IMR-90 (cell line): ENCODE results near the gene CHRD. TPM values are rescaled to one million over a fixed set of nuclear protein-coding genes. Genes with fewer than 3 reads are reported as not detected.

ENCODE experiments used
- ATAC-seq: fragments of 200-7000 bp; cut with Tn5 transposase; 2 replicates; pipeline ENCODE4 v1.9.1; 2020; ENCODE audit warnings: low read depth, mild to moderate bottlenecking, moderate library complexity
- BruUV-seq: library from RNA; stranded (reverse); fragments of 400-500 nt; replicated peaks from 2 replicates; lab custom pipeline; 2021; lab: Mats Ljungman, UMichigan
- CTCF ChIA-PET: fragments of 300-600 bp; formaldehyde crosslinking; extraction: SDS; loops from one replicate; lab custom pipeline; 2021; ENCODE audit warnings: antibody characterized with exemption; lab: Yijun Ruan, JAX
- POLR2A ChIA-PET: fragments of 300-600 bp; sonication (Branson Sonifier 250); formaldehyde crosslinking; loops from one replicate; lab custom pipeline; 2022; ENCODE audit warnings: antibody characterized with exemption; ENCODE audit not compliant: unreplicated experiment; lab: Charles Lee
- DNase-seq: peaks from one replicate; pipeline ENCODE4 v3.0.0; 2013
- H2AFZ ChIP-seq: replicated peaks from 2 replicates; pipeline ENCODE3; 2013; ENCODE audit warnings: low read length, mild to moderate bottlenecking; ENCODE audit not compliant: poor library complexity
- H2AK5ac ChIP-seq: 2 replicates; pipeline ENCODE4 v1.6.1; 2013; ENCODE audit warnings: low read depth, low read length, inconsistent platforms
- H2AK9ac ChIP-seq: replicated peaks from 2 replicates; pipeline ENCODE3; 2013; ENCODE audit warnings: mild to moderate bottlenecking, low read depth, low read length, moderate library complexity; ENCODE audit not compliant: poor library complexity
- H2BK120ac ChIP-seq: 2 replicates; pipeline ENCODE4 v1.6.1; 2013; ENCODE audit warnings: low read depth, low read length, inconsistent platforms
- H2BK15ac ChIP-seq: 3 replicates; pipeline ENCODE4 v1.6.1; 2013; ENCODE audit warnings: low read depth, low read length, inconsistent platforms
- H2BK20ac ChIP-seq: 2 replicates; pipeline ENCODE4 v1.6.1; 2013; ENCODE audit warnings: low read depth, mild to moderate bottlenecking, inconsistent platforms, low read length, moderate library complexity
- H2BK5ac ChIP-seq: 2 replicates; pipeline ENCODE4 v1.6.1; 2013; ENCODE audit warnings: mild to moderate bottlenecking, low read depth, low read length, inconsistent platforms; ENCODE audit not compliant: poor library complexity, severe bottlenecking
- H3K14ac ChIP-seq: replicated peaks from 2 replicates; pipeline ENCODE4 v1.6.1; 2013; ENCODE audit warnings: low read depth, low read length, inconsistent platforms
- H3K18ac ChIP-seq: 2 replicates; pipeline ENCODE4 v1.6.1; 2013; ENCODE audit warnings: low read depth, low read length, control low read depth
- H3K23ac ChIP-seq: 2 replicates; pipeline ENCODE4 v1.6.1; 2013; ENCODE audit warnings: low read depth, low read length, inconsistent platforms
- H3K27ac ChIP-seq: 2 replicates; pipeline ENCODE4 v1.5.1; 2013; ENCODE audit warnings: mild to moderate bottlenecking, control low read depth, low read length; ENCODE audit not compliant: insufficient read depth
- H3K27me3 ChIP-seq: 2 replicates; pipeline ENCODE4 v1.6.1; 2013; ENCODE audit warnings: low read length; ENCODE audit not compliant: control insufficient read depth, insufficient read depth
- H3K36me3 ChIP-seq: 2 replicates; pipeline ENCODE4 v1.6.1; 2013; ENCODE audit warnings: low read length, mixed read lengths; ENCODE audit not compliant: control insufficient read depth, insufficient read depth
- H3K4ac ChIP-seq: 2 replicates; pipeline ENCODE4 v1.6.1; 2013; ENCODE audit warnings: low read depth, low read length, inconsistent platforms
- H3K4me1 ChIP-seq: 2 replicates; pipeline ENCODE4 v1.6.1; 2013; ENCODE audit warnings: low read length, mixed read lengths; ENCODE audit not compliant: control insufficient read depth, insufficient read depth
- H3K4me2 ChIP-seq: 2 replicates; pipeline ENCODE4 v1.6.1; 2013; ENCODE audit warnings: low read depth, mild to moderate bottlenecking, control low read depth, low read length, moderate library complexity
- H3K4me3 ChIP-seq: 2 replicates; pipeline ENCODE4 v1.5.1; 2013; ENCODE audit warnings: low read depth, mild to moderate bottlenecking, control low read depth, low read length, moderate library complexity; ENCODE audit not compliant: insufficient read depth
- H3K56ac ChIP-seq: 2 replicates; pipeline ENCODE4 v1.6.1; 2013; ENCODE audit warnings: low read length, inconsistent platforms; ENCODE audit not compliant: insufficient read depth; ENCODE audit errors: extremely low read depth
- H3K79me1 ChIP-seq, 2 experiments: 2 replicates each; pipeline ENCODE4 v1.6.1; 2013; ENCODE audit warnings: low read length in 2 of 2, inconsistent platforms in 1 of 2, low read depth in 1 of 2
- H3K9ac ChIP-seq: 2 replicates; pipeline ENCODE4 v1.6.1; 2013; ENCODE audit warnings: low read depth, low read length, control low read depth
- H3K9me1 ChIP-seq: 2 replicates; pipeline ENCODE4 v1.6.1; 2013; ENCODE audit warnings: low read length, inconsistent platforms; ENCODE audit not compliant: insufficient read depth
- H3K9me3 ChIP-seq: 2 replicates; pipeline ENCODE4 v1.6.1; 2013; ENCODE audit warnings: low read length; ENCODE audit not compliant: control insufficient read depth, insufficient read depth
- H4K20me1 ChIP-seq: 2 replicates; pipeline ENCODE4 v1.6.1; 2013; ENCODE audit warnings: low read length, inconsistent platforms; ENCODE audit not compliant: insufficient read depth
- H4K5ac ChIP-seq: 2 replicates; pipeline ENCODE4 v1.6.1; 2013; ENCODE audit warnings: mild to moderate bottlenecking, low read depth, low read length, control low read depth
- H4K8ac ChIP-seq, 2 experiments: 2 replicates each; pipeline ENCODE4 v1.6.1; 2013; ENCODE audit warnings: low read depth in 2 of 2, low read length in 2 of 2, control low read depth in 1 of 2, inconsistent platforms in 1 of 2
- H4K91ac ChIP-seq: 2 replicates; pipeline ENCODE4 v1.6.1; 2013; ENCODE audit warnings: low read depth, low read length, inconsistent platforms; ENCODE audit not compliant: insufficient read depth
- BHLHE40 ChIP-seq: fragments of 150-350 bp; IDR thresholded peaks from 2 replicates; pipeline ENCODE4 v1.6.1; 2016; ENCODE audit warnings: mild to moderate bottlenecking, low read depth, low read length
- CEBPB ChIP-seq: IDR thresholded peaks from 2 replicates; pipeline ENCODE4 v1.6.1; 2012; ENCODE audit warnings: low read depth, low read length, improper control_type of control experiment
- CHD1 ChIP-seq: IDR thresholded peaks from 2 replicates; pipeline ENCODE4 v1.6.1; 2012; ENCODE audit warnings: low read depth, low read length, improper control_type of control experiment
- FOS ChIP-seq: fragments of 150-350 bp; IDR thresholded peaks from 2 replicates; pipeline ENCODE4 v1.6.1; 2016; ENCODE audit warnings: low read depth, low read length
- MAFK ChIP-seq: IDR thresholded peaks from 2 replicates; pipeline ENCODE4 v1.6.1; 2012; ENCODE audit warnings: low read depth, low read length, improper control_type of control experiment
- MAZ ChIP-seq: IDR thresholded peaks from 2 replicates; pipeline ENCODE4 v1.6.1; 2012; ENCODE audit warnings: low read depth, mild to moderate bottlenecking, low read length, improper control_type of control experiment, moderate library complexity, borderline replicate concordance
- MXI1 ChIP-seq: IDR thresholded peaks from 2 replicates; pipeline ENCODE4 v1.6.1; 2012; ENCODE audit warnings: low read depth, mild to moderate bottlenecking, low read length, moderate library complexity, borderline replicate concordance
- NFE2L2 ChIP-seq: fragments of 150-350 bp; IDR thresholded peaks from 2 replicates; pipeline ENCODE4 v1.6.1; 2016; ENCODE audit warnings: low read depth, mild to moderate bottlenecking, low read length
- POLR2A ChIP-seq: IDR thresholded peaks from 2 replicates; pipeline ENCODE4 v1.6.1; 2012; ENCODE audit warnings: mild to moderate bottlenecking, low read depth, low read length
- RAD21 ChIP-seq: IDR thresholded peaks from 2 replicates; pipeline ENCODE4 v1.6.1; 2012; ENCODE audit warnings: low read length, improper control_type of control experiment
- RCOR1 ChIP-seq: IDR thresholded peaks from 2 replicates; pipeline ENCODE4 v1.6.1; 2012; ENCODE audit warnings: mild to moderate bottlenecking, low read length, improper control_type of control experiment; ENCODE audit not compliant: insufficient replicate concordance
- RFX5 ChIP-seq: IDR thresholded peaks from 2 replicates; pipeline ENCODE4 v1.8.0; 2012; ENCODE audit warnings: low read depth, mild to moderate bottlenecking, low read length, moderate library complexity
- SMC3 ChIP-seq: fragments of 150-350 bp; IDR thresholded peaks from 2 replicates; pipeline ENCODE4 v1.6.1; 2016; ENCODE audit warnings: low read depth, mild to moderate bottlenecking, antibody characterized with exemption, low read length, moderate library complexity
- WGBS, 2 experiments: methylation state at CpG; one replicate each; pipeline versions ENCODE4 v1.1.5 to v1.1.7; 2013; ENCODE audit warnings: missing lambda C conversion rate in 2 of 2; ENCODE audit not compliant: insufficient read length in 1 of 2; ENCODE audit errors: extremely low coverage in 2 of 2; 5-methylcytosine and 5-hydroxymethylcytosine counted together
- dilution Hi-C: fragments of 300-500 bp; cut with HindIII; formaldehyde crosslinking; loops from one replicate; pipeline ENCODE4 v1.14.3; 2018; ENCODE audit warnings: low sequenced_read_pairs; ENCODE audit not compliant: unreplicated experiment
- in situ Hi-C: fragments of 300-500 bp; cut with MboI; formaldehyde crosslinking; loops from 3 replicates; pipeline ENCODE4 v1.14.3; 2019; ENCODE audit warnings: low sequenced_read_pairs, inconsistent platforms, mixed read lengths
- intact Hi-C: fragments of 100-400 bp; cut with micrococcal nuclease; formaldehyde crosslinking; loops from 2 replicates; pipeline ENCODE4 v1.10.0; 2022
- polyA plus RNA-seq, 3 experiments: library from polyadenylated mRNA; depleted of rRNA; stranded (reverse); fragments of >200 nt; gene quantifications; 2 replicates each; pipeline ENCODE4 v1.2.3, GENCODE V29; 2012; ENCODE audit warnings: low replicate concordance in 1 of 3
- total RNA-seq: library from RNA; depleted of rRNA; stranded (reverse); fragments of >200 nt; gene quantifications from 2 replicates; pipeline ENCODE4 v1.2.3, GENCODE V29; 2012
- TF ChIP-seq, protein P1 (sequence below): conservative IDR thresholded peaks from 2 replicates; pipeline ENCODE4 v1.5.1; 2012; ENCODE audit warnings: mild to moderate bottlenecking, low read depth, low read length, improper control_type of control experiment
- TF ChIP-seq, protein P2 (sequence below): fragments of 150-350 bp; IDR thresholded peaks from 2 replicates; pipeline ENCODE4 v1.6.1; 2016; ENCODE audit warnings: low read depth, mild to moderate bottlenecking, low read length, moderate library complexity, borderline replicate concordance
- TF ChIP-seq, protein P3 (sequence below): fragments of 150-350 bp; IDR thresholded peaks from 2 replicates; pipeline ENCODE4 v1.6.1; 2017; ENCODE audit warnings: mild to moderate bottlenecking, antibody characterized with exemption, low read length, low read depth

The CHRD gene
- total and polyA plus RNA-seq, 2 of the 4 experiments (the other 2 are of a cell fraction), result under 0.01 to 0.09 TPM

DNA sequence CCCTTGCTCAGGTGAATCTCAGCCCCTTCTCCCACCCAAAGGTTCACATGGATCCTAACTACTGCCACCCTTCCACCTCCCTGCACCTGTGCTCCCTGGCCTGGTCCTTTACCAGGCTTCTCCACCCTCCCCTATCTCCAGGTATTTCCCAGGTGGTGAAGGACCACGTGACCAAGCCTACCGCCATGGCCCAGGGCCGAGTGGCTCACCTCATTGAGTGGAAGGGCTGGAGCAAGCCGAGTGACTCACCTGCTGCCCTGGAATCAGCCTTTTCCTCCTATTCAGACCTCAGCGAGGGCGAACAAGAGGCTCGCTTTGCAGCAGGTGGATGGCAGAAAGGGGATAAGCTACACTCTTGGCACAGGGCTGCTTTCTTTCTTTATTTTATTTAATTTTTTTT is 37.9 kb upstream of the CHRD start:
- no peak overlapping the region for H2BK20ac ChIP-seq
- no peak overlapping the region for H2BK5ac ChIP-seq
- H4K5ac ChIP-seq, result no peak overlapping the region
- H2AK9ac ChIP-seq, result no peak overlapping the region
- no peak overlapping the region for H3K18ac ChIP-seq
- no peak overlapping the region for H2AFZ ChIP-seq
- BruUV-seq, result no TSS peak
- ChIA-PET POLR2A (no interaction called here), CTCF (no interaction called here)
- dilution Hi-C loops (no loop called here), intact Hi-C loops (loop anchor here (10.0 kb wide), 1 partner anchor 1433 kb away; no protein-coding TSS in a partner anchor), in situ Hi-C loops (no loop called here)
- H3K9me3 ChIP-seq, result no peaks in the 10 kb centered on the region
- no peak overlapping the region for H3K56ac ChIP-seq
- H3K27ac ChIP-seq, result no peak overlapping the region
- peaks cover 18 to 59% of the 10 kb centered on the region in 2 experiments; a peak in 3 of 4 replicates for H3K79me1 ChIP-seq
- ATAC-seq, result no peak
- no peak overlapping the region for H2AK5ac ChIP-seq
- 100% methylated on average over 3 of the region's 7 CpGs; no CpG with 5 or more reads in 1 of the 2 experiments for WGBS, 2 experiments
- peaks cover 17% of the 10 kb centered on the region; the same call in 1 of the 2 replicates for H4K20me1 ChIP-seq
- no peak for DNase-seq
- no peak overlapping the region for H2BK120ac ChIP-seq
- no peak overlapping the region for H3K23ac ChIP-seq
- H2BK15ac ChIP-seq, result no peak overlapping the region
- no peaks in the 10 kb centered on the region for H3K27me3 ChIP-seq
- no peak overlapping the region for H3K14ac ChIP-seq
- H3K4me2 ChIP-seq, result no peak overlapping the region
- TF ChIP-seq, protein P1, sequence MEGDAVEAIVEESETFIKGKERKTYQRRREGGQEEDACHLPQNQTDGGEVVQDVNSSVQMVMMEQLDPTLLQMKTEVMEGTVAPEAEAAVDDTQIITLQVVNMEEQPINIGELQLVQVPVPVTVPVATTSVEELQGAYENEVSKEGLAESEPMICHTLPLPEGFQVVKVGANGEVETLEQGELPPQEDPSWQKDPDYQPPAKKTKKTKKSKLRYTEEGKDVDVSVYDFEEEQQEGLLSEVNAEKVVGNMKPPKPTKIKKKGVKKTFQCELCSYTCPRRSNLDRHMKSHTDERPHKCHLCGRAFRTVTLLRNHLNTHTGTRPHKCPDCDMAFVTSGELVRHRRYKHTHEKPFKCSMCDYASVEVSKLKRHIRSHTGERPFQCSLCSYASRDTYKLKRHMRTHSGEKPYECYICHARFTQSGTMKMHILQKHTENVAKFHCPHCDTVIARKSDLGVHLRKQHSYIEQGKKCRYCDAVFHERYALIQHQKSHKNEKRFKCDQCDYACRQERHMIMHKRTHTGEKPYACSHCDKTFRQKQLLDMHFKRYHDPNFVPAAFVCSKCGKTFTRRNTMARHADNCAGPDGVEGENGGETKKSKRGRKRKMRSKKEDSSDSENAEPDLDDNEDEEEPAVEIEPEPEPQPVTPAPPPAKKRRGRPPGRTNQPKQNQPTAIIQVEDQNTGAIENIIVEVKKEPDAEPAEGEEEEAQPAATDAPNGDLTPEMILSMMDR, result no peak
- TF ChIP-seq RCOR1 (no peak), MAFK (no peak), POLR2A (no peak), CHD1 (no peak), MXI1 (no peak), RFX5 (no peak), NFE2L2 (no peak), BHLHE40 (no peak), RAD21 (no peak), SMC3 (no peak), CEBPB (no peak), FOS (no peak), MAZ (no peak)
- TF ChIP-seq, protein P2, sequence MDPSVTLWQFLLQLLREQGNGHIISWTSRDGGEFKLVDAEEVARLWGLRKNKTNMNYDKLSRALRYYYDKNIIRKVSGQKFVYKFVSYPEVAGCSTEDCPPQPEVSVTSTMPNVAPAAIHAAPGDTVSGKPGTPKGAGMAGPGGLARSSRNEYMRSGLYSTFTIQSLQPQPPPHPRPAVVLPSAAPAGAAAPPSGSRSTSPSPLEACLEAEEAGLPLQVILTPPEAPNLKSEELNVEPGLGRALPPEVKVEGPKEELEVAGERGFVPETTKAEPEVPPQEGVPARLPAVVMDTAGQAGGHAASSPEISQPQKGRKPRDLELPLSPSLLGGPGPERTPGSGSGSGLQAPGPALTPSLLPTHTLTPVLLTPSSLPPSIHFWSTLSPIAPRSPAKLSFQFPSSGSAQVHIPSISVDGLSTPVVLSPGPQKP, result no peak
- TF ChIP-seq, protein P3, sequence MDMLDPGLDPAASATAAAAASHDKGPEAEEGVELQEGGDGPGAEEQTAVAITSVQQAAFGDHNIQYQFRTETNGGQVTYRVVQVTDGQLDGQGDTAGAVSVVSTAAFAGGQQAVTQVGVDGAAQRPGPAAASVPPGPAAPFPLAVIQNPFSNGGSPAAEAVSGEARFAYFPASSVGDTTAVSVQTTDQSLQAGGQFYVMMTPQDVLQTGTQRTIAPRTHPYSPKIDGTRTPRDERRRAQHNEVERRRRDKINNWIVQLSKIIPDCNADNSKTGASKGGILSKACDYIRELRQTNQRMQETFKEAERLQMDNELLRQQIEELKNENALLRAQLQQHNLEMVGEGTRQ, result no peak
- no peak overlapping the region for H4K8ac ChIP-seq
- H3K36me3 ChIP-seq, result peaks cover 24% of the 10 kb centered on the region
- H3K4me3 ChIP-seq, result no peak overlapping the region
- H4K91ac ChIP-seq, result no peak overlapping the region
- no peak overlapping the region for H3K4ac ChIP-seq
- H3K4me1 ChIP-seq, result peaks cover 35% of the 10 kb centered on the region
- peaks cover 25% of the 10 kb centered on the region for H3K9me1 ChIP-seq
- H3K9ac ChIP-seq, result no peak overlapping the region
